ENCODE data around the gene PHF21B.

DNA sequence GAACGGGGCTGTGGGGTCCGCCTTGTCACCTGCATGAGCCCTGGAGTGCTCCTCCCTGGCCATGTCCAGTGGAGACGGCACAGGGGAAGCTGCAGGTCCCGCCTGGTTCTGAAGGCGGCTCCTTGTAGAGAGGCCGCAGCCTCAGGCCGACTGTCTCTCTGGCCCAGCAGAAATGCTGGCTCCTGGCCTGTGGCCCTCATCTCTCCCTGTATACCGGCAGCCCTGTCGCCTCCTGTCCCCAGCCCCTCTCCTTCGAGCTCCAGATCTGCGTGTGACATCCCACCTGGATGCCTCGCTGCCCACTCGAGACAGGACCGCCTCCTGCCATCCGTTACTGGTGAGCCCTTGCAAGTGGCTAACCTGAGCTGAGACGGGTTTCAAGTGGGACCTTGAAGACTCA lies 73.6 kb downstream of the PHF21B start:
- TF ChIP-seq, protein P1, sequence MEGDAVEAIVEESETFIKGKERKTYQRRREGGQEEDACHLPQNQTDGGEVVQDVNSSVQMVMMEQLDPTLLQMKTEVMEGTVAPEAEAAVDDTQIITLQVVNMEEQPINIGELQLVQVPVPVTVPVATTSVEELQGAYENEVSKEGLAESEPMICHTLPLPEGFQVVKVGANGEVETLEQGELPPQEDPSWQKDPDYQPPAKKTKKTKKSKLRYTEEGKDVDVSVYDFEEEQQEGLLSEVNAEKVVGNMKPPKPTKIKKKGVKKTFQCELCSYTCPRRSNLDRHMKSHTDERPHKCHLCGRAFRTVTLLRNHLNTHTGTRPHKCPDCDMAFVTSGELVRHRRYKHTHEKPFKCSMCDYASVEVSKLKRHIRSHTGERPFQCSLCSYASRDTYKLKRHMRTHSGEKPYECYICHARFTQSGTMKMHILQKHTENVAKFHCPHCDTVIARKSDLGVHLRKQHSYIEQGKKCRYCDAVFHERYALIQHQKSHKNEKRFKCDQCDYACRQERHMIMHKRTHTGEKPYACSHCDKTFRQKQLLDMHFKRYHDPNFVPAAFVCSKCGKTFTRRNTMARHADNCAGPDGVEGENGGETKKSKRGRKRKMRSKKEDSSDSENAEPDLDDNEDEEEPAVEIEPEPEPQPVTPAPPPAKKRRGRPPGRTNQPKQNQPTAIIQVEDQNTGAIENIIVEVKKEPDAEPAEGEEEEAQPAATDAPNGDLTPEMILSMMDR (IDR thresholded peaks at IDR 0.05) = no peak
- no peak for TF ChIP-seq ZFX (IDR thresholded peaks at IDR 0.05; ENCODE audit: borderline replicate concordance)
